A549 treated with AZD9567 at 1 μM for 4 hours (cell line): ENCODE measurements around the gene FEZ2. TPM values are rescaled to one million over a fixed set of nuclear protein-coding genes. Genes with fewer than 3 reads are reported as not detected.

ENCODE experiments used
- total RNA-seq: library from RNA; stranded (reverse); fragments of 200-300 nt; extraction: Qiagen RNA extraction; gene quantifications from 5 replicates; pipeline ENCODE4 v1.2.3, GENCODE V29; 2022; ENCODE audit not compliant: insufficient read depth

FEZ2 gene
- total RNA-seq: 38.2 to 60.3 TPM (median 39.7 TPM) in 5 replicates

GRCh38 chr2:36597532-36598377, at the start of gene FEZ2:
Gene FEZ2, minus strand, starts transcription at chr2:36598168. Its CDS starts 26 bp downstream, at chr2:36598142.

Other genes with a start within 250 kb of the FEZ2 start
- gene CRIM1, start 242.4 kb downstream of the FEZ2 start, total RNA-seq: 119 to 179 TPM (median 165 TPM) in 5 replicates
- gene VIT, start 98.5 kb upstream of the FEZ2 start, total RNA-seq: 0.05 TPM in 1 of 5 replicates, not detected in the others